Body of pancreas (tissue), 4 donors: ENCODE measurements around the gene MGLL. TPM values are rescaled to one million over a fixed set of nuclear protein-coding genes. Genes with fewer than 3 reads are reported as not detected.

ENCODE experiments used
- ATAC-seq: fragments of 150-250 bp; one replicate; pipeline ENCODE4 v1.9.1; 2016
- DNase-seq, 4 donors: peaks; one replicate each; pipeline ENCODE4 v3.0.0-alpha.2; 2019
- H3K27ac ChIP-seq, 4 donors: fragments of 200-600 bp; sonication (generic); 1 replicate in 3 of 4; 2 replicates in 1 of 4; pipeline versions ENCODE4 v1.5.1 to v1.6.1; 2016 to 2019; ENCODE audit warnings: mild to moderate bottlenecking in 1 of 4, mixed read lengths in 1 of 4, moderate library complexity in 1 of 4
- H3K27me3 ChIP-seq, 2 donors: fragments of 200-600 bp; sonication (generic); one replicate each; pipeline ENCODE4 v1.6.0; 2016; ENCODE audit warnings: mild to moderate bottlenecking in 1 of 2
- H3K36me3 ChIP-seq, 2 donors: fragments of 200-600 bp; sonication (generic); replicated peaks in 1 of 2; 2 replicates each; pipeline ENCODE4 v1.5.1; 2016; ENCODE audit warnings: low read depth in 2 of 2; ENCODE audit not compliant: insufficient read depth in 1 of 2
- H3K4me1 ChIP-seq: fragments of 200-600 bp; sonication (generic); one replicate; pipeline ENCODE4 v1.6.0; 2016
- H3K4me3 ChIP-seq, 2 donors: fragments of 200-600 bp; sonication (generic); 1 replicate in 1 of 2; 2 replicates in 1 of 2; pipeline ENCODE4 v1.5.1; 2016 to 2019
- H3K9me3 ChIP-seq, 3 donors: fragments of 200-600 bp; sonication (generic); 1 replicate in 2 of 3; 2 replicates in 1 of 3; pipeline ENCODE4 v1.5.1; 2016
- POLR2A ChIP-seq, 3 donors: fragments of 450-650 bp; IDR thresholded peaks; one replicate each; pipeline ENCODE4 v1.6.1; 2016; ENCODE audit warnings: antibody characterized with exemption in 3 of 3, mild to moderate bottlenecking in 2 of 3
- WGBS, 2 donors: methylation state at CpG; one replicate each; pipeline ENCODE4 v1.1.5; 2017; 5-methylcytosine and 5-hydroxymethylcytosine counted together
- intact Hi-C: fragments of 100-400 bp; cut with DNase I; formaldehyde crosslinking; loops from one replicate; pipeline ENCODE4 v1.15.1; 2023
- total RNA-seq, 2 donors: library from RNA; depleted of rRNA; stranded (reverse); fragments of >200 nt; gene quantifications; one replicate each; pipeline ENCODE4 v1.1.0, GENCODE V29; 2016
- TF ChIP-seq, protein P1 (sequence below), 7 experiments: fragments of 450-650 bp in 4 of 7; fragments of 200-600 bp in 3 of 7; sonication (generic) in 3 of 7; IDR thresholded peaks; one replicate each; pipeline ENCODE4 v1.5.1; 2016 to 2019; ENCODE audit warnings: antibody characterized with exemption in 7 of 7

The MGLL gene
- total RNA-seq, 2 donors from 2014 or later: 14.8 to 20.2 TPM

DNA sequence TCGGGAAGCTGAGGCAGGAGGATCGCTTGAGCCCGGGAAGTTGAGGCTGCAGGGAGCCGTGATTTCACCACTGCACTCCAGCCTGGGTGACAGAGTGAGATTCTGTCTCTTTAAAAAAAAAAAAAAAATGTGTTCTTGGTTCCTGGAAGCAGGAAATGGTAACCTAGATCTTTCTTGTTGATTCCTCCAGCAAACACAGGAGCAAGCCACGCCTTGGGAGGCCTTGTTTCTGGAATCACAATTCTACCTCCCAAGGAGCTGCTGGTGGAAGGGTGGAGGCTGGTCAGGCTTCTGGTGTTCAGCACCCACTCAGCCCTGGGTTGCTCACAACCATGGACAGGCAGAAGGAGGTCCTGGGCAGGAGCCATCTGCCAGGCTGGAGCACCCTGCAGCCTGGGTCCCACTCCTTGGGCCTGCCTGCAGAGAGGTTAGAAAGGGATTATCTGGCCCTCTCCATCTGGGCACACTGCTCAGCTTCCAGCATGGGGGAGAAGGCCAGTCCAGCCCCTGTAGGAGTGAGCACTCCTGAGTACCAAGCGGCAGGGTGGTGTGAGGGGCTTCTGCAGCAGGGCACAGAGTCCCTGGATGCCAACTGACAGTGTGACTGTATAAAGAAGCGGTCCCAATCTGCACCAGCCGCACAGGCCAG, 84.0 kb downstream of the MGLL start:
- intact Hi-C loops: no loop called here
- ATAC-seq (peak; percentile 55), DNase-seq (peak in 1 of 4 donors; percentile 74)
- Histone ChIP-seq H3K36me3 (no peaks in the 10 kb centered on the region), H3K27me3 (no peaks in the 10 kb centered on the region), H3K4me3 (no peak overlapping the region), H3K4me1 (peaks cover 9% of the 10 kb centered on the region), H3K27ac (peak overlapping the region in 2 of 4 donors; percentile 58 to 76), H3K9me3 (no peaks in the 10 kb centered on the region)
- TF ChIP-seq, protein P1, sequence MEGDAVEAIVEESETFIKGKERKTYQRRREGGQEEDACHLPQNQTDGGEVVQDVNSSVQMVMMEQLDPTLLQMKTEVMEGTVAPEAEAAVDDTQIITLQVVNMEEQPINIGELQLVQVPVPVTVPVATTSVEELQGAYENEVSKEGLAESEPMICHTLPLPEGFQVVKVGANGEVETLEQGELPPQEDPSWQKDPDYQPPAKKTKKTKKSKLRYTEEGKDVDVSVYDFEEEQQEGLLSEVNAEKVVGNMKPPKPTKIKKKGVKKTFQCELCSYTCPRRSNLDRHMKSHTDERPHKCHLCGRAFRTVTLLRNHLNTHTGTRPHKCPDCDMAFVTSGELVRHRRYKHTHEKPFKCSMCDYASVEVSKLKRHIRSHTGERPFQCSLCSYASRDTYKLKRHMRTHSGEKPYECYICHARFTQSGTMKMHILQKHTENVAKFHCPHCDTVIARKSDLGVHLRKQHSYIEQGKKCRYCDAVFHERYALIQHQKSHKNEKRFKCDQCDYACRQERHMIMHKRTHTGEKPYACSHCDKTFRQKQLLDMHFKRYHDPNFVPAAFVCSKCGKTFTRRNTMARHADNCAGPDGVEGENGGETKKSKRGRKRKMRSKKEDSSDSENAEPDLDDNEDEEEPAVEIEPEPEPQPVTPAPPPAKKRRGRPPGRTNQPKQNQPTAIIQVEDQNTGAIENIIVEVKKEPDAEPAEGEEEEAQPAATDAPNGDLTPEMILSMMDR (IDR thresholded peaks at IDR 0.05): no peak
- TF ChIP-seq POLR2A (IDR thresholded peaks at IDR 0.05): no peak
- 86 to 90% methylated on average over 8 of the region's 8 CpGs for WGBS, 2 donors

DNA sequence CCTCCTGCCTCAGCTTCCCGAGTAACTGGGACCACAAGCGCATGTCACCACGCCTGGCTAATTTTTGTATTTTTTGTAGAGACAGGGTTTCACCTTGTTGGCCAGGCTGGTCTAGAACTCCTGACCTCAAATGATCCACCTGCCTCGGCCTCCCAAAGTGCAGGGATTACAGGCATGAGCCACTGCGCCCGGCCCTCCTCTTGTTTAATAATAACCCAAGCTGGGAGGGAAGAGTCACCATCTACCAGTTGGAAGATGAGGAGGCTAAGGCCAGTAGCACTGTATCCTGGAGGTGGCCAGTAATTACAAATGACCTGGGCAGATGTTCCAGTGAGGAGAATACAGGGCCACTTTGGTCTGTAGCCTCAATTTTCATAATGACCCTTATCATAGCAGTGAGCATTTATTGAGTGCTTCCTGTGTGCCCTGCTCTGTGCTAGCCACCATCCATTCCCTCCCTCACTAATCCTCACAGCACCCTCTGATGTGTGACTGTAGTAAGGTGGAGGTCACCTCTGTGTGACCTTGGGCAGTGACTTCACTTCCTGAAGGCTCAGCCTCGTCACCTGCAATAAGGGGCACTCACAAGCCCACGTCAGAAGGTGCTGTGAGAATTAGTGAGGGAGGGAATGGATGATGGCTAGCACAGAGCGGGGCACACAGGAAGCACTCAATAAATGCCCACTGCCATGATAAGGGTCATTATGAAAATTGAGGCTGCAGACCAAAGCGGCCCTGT, 85.3 kb downstream of the MGLL start:
- TF ChIP-seq, protein P1 (IDR thresholded peaks at IDR 0.05): no peak
- TF ChIP-seq POLR2A (IDR thresholded peaks at IDR 0.05): no peak
- DNase-seq (no peak), ATAC-seq (no peak)
- H3K27ac ChIP-seq: no peak overlapping the region
- intact Hi-C loops: no loop called here
- H3K4me3 ChIP-seq: no peak overlapping the region
- no peaks in the 10 kb centered on the region for H3K36me3 ChIP-seq
- peaks cover 9% of the 10 kb centered on the region for H3K4me1 ChIP-seq
- 89 to 90% methylated on average over 10 of the region's 10 CpGs for WGBS, 2 donors
- no peaks in the 10 kb centered on the region for H3K27me3 ChIP-seq
- H3K9me3 ChIP-seq: no peaks in the 10 kb centered on the region

DNA sequence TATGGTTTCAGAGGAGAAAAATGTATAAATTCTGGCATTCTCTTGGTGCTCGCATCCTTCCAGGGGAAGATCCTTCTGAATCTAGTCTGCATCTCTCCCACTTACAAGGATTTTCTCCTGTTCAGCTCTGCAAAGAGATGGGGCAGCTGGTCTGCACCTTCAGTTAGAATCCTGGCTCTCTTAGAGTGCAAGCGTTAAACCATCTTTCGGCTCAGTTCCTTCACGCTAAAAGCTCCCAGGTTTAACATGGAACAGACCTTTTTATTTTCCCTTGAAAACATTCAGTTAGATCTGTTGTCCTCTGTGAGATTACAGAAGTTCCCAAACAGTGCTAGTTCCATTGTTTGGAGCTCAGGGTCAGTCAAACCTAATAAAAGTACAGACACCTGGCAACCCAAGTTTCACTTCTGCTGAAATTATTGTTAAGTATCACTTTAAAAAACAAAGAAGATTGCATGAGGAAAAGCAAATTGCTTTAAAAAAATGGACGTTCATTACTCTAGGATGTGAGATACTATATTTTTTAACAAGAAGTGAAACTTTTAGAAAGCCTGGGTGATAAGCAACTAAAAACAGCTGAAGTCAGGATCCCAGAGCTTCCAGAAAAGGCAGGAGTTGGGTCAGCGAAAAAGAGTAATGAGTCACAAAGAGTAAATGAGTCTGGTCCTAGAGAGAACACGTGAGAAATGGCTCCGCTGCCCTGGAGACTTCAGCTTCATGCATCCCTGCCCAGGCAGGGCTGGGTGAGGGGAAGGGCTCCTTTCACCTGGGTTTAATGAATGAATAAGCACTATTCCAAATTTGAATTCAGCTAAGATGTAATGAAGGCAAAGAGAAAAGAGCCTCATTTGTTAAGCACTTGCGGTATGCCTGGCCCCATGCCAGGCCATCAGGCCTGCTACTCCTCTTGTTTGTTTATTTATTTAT, 86.3 kb downstream of the MGLL start:
- Histone ChIP-seq H3K27ac (peak overlapping the region in 1 of 4 donors; percentile 31), H3K4me3 (no peak overlapping the region), H3K4me1 (peaks cover 9% of the 10 kb centered on the region), H3K36me3 (no peaks in the 10 kb centered on the region), H3K9me3 (no peaks in the 10 kb centered on the region), H3K27me3 (no peaks in the 10 kb centered on the region)
- no peak for ATAC-seq
- 56 to 60% methylated on average over 9 of the region's 9 CpGs for WGBS, 2 donors
- no peak for TF ChIP-seq POLR2A (IDR thresholded peaks at IDR 0.05)
- TF ChIP-seq, protein P1 (IDR thresholded peaks at IDR 0.05): no peak
- peak in 3 of 4 donors; percentile 23 to 59 (median 53) for DNase-seq
- intact Hi-C loops: no loop called here

DNA sequence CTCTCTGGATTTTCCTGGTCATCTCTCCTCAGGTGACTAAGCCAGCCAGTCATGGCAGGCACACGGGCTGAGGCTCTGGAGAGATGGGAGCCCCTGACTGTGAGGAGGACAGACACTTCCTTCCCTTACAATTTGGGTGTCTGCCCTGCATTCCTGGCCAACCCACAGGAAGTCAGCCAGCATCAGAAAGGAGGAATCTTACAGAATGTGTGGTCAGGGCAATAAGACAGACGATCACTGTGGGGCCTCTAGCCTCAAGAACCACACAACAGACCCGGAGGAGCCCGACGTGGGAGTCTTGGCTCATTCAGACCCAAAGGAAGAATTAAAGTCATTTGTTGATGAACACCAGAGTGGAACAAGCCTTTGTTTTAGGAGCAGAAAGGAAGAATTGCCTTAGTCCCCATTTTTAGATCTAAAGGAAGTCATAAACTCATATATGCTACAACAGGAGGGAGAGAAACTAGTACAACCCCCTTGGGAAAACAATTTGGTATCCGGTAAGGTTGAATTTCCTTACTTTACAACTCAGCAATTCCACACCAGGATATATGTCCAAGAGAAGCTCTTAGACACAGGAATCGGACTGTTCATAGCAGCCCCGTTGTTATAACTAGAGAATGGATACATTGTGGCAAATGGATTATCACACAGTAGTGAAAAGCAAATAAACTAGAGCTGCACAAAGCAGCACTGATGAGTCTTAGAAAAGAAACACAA, 87.4 kb downstream of the MGLL start:
- H3K4me3 ChIP-seq: no peak overlapping the region
- peaks cover 9% of the 10 kb centered on the region for H3K4me1 ChIP-seq
- peak overlapping the region in 2 of 4 donors; percentile 2 to 14 for H3K27ac ChIP-seq
- peak in 1 of 3 donors; percentile 16 for TF ChIP-seq POLR2A (IDR thresholded peaks at IDR 0.05)
- TF ChIP-seq, protein P1 (IDR thresholded peaks at IDR 0.05): no peak
- H3K9me3 ChIP-seq: no peaks in the 10 kb centered on the region
- intact Hi-C loops: no loop called here
- WGBS, 2 donors: 51 to 76% methylated on average over 8 of the region's 8 CpGs
- ATAC-seq (peak; percentile 43), DNase-seq (peak in 2 of 4 donors; percentile 28 to 63)
- H3K27me3 ChIP-seq: no peaks in the 10 kb centered on the region
- no peaks in the 10 kb centered on the region for H3K36me3 ChIP-seq
